ENCODE data around the gene GTF2B. TPM values are rescaled to one million over a fixed set of nuclear protein-coding genes. Genes with fewer than 3 reads are reported as not detected.
"Not testable (repeated sequence)": the region's sequence is repeated elsewhere in the genome, so short reads cannot be mapped to it uniquely, and the experiment has no call there.

Gene GTF2B
- total RNA-seq, 1 donor from 2014 or later = 26.2 TPM

- TF ChIP-seq CTCF (conservative IDR thresholded peaks at IDR 0.05; ENCODE audit: low read depth, low read length) = no peak
- no peak for DNase-seq (ENCODE audit: low read depth)
- H3K4me3 ChIP-seq (ENCODE audit: low read depth, low read length) = no peak overlapping the region
Measured at GRCh38 chr1:88920845-88921244, 29.5 kb upstream of the GTF2B start.

- no peak for TF ChIP-seq CTCF (conservative IDR thresholded peaks at IDR 0.05; ENCODE audit: low read depth, low read length)
- no peak for DNase-seq (ENCODE audit: low read depth)
Measured at GRCh38 chr1:88917321-88918025, 26.1 kb upstream of the GTF2B start.

GRCh38 chr1:88916883-88917282 lies 25.5 kb upstream of the GTF2B start:
- DNase-seq (ENCODE audit: low read depth) = no peak
- no peak overlapping the region for H3K4me3 ChIP-seq (ENCODE audit: low read depth, low read length)
- TF ChIP-seq CTCF (conservative IDR thresholded peaks at IDR 0.05; ENCODE audit: low read depth, low read length) = no peak

More at GRCh38 chr1:88917321-88918025, 26.1 kb upstream of the GTF2B start:
- H3K4me3 ChIP-seq (ENCODE audit: low read depth, low read length) = no peak overlapping the region

- DNase-seq (ENCODE audit: low read depth); H3K4me3 ChIP-seq (ENCODE audit: low read depth, low read length): not testable (repeated sequence)
Measured at GRCh38 chr1:88911800-88912199, 20.4 kb upstream of the GTF2B start.

GRCh38 chr1:88911161-88911560 lies 19.8 kb upstream of the GTF2B start:
- no peak for DNase-seq (ENCODE audit: low read depth)
- H3K4me3 ChIP-seq (ENCODE audit: low read depth, low read length) = no peak overlapping the region
- TF ChIP-seq CTCF (conservative IDR thresholded peaks at IDR 0.05; ENCODE audit: low read depth, low read length) = no peak

- TF ChIP-seq CTCF (conservative IDR thresholded peaks at IDR 0.05; ENCODE audit: low read depth, low read length) = no peak
- no peak overlapping the region for H3K4me3 ChIP-seq (ENCODE audit: low read depth, low read length)
- no peak for DNase-seq (ENCODE audit: low read depth)
Measured at GRCh38 chr1:88910401-88910800, 19.0 kb upstream of the GTF2B start.

- no peak for TF ChIP-seq CTCF (conservative IDR thresholded peaks at IDR 0.05; ENCODE audit: low read depth, low read length)
- DNase-seq (ENCODE audit: low read depth) = no peak
- H3K4me3 ChIP-seq (ENCODE audit: low read depth, low read length) = no peak overlapping the region
Measured at GRCh38 chr1:88900883-88901282, 9.5 kb upstream of the GTF2B start.
